ENCODE data around the gene DDX10.

Gene DDX10

DNA sequence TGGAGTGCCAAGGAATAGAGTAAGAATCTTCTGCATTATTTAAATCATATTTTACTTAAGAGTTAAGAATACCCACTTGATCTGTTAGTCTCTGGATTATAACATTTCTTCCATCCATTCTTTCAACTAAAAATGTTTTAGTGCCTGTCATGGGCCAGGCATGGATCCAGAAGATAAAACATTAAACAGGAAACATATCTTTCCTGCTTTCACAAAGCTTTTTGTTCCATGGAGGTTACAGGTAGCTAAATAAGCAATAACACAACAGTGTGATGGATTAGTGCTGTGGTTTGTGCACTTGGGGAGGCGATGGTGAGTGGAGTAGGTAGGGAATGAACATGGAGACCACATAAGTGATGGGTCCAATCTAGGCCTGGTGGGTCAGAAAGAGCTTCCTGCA, 258.5 kb downstream of the DDX10 start:
- no peaks in the 10 kb centered on the region for H3K27me3 Mint-ChIP-seq
- no peak for DNase-seq
- no peak for ATAC-seq
- H3K4me3 Mint-ChIP-seq, result no peak overlapping the region
- no peaks in the 10 kb centered on the region for H3K9me3 Mint-ChIP-seq
- H3K27ac Mint-ChIP-seq, result no peak overlapping the region
- no peaks in the 10 kb centered on the region for H3K4me1 Mint-ChIP-seq

DNA sequence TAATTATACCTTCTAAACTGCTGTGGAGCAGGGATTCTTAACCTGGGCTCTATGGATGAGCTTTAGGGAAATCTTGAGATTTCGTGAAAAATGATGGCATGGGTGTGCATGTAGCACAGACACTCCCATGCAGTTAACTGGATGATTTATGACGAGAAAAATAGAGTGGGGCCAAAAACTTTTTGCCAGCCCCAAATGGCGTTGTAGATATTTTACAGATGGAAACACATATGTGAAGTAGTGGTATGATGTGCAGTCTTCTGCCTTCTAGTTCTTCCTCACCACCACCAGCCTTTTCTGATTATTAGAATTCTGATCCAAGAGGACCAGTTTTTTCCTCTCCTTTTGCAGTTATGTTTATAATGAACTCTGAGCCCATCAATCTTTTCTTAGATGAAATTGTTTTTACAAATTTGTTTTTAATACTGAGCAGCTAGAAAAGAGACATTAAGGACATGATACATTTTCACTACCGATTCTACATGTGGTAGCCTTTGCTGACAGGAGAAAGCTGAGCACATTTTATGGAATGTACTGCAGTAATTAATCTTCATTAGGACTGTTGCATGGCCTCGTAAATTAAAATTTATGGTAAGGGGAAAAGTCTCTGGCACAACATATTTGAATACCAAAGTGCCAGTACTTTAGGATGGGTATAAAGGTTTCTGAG, 261.4 kb downstream of the DDX10 start:
- no peak overlapping the region for H3K27ac Mint-ChIP-seq
- no peak for ATAC-seq
- no peaks in the 10 kb centered on the region for H3K9me3 Mint-ChIP-seq
- H3K27me3 Mint-ChIP-seq, result no peaks in the 10 kb centered on the region
- DNase-seq, result no peak
- no peaks in the 10 kb centered on the region for H3K4me1 Mint-ChIP-seq
- H3K4me3 Mint-ChIP-seq, result no peak overlapping the region

DNA sequence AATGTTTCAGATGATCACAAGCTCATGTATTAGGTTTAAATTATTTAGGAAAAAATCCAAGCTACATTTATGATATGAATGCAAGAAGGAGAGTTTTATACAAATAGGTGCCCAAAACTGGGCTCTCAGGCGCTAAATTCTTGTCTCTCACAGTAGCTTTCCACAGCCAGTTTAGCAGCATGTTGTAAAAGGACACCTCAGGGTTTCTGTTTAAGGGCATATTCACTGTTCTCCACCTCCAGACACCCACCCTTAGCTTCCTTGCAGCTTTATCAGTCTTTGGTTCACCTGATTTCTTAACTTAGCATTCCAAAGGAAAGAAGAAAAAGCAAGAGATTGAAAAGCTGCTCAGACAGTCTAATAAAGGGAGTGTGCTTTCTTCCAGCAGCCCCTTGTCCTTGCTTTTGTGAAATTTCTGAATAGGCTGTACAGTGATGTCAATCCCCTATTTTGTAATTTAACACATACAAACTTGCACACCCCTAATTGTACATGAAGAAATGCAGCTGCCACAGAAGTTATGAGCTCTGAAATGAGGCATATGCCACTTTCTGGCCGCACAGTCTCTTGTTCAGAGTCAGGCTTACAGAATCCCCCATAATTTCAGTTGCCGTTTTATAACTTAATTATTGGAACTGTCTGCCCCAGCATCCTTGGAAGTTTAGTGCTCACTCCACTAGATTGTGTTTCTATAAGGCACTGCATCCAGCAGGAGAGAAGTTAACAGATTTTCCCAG, 262.1 kb downstream of the DDX10 start:
- ATAC-seq (no peak), DNase-seq (no peak)
- Mint-ChIP-seq H3K27me3 (no peaks in the 10 kb centered on the region), H3K4me3 (no peak overlapping the region), H3K27ac (no peak overlapping the region), H3K4me1 (no peaks in the 10 kb centered on the region), H3K9me3 (no peaks in the 10 kb centered on the region)

DNA sequence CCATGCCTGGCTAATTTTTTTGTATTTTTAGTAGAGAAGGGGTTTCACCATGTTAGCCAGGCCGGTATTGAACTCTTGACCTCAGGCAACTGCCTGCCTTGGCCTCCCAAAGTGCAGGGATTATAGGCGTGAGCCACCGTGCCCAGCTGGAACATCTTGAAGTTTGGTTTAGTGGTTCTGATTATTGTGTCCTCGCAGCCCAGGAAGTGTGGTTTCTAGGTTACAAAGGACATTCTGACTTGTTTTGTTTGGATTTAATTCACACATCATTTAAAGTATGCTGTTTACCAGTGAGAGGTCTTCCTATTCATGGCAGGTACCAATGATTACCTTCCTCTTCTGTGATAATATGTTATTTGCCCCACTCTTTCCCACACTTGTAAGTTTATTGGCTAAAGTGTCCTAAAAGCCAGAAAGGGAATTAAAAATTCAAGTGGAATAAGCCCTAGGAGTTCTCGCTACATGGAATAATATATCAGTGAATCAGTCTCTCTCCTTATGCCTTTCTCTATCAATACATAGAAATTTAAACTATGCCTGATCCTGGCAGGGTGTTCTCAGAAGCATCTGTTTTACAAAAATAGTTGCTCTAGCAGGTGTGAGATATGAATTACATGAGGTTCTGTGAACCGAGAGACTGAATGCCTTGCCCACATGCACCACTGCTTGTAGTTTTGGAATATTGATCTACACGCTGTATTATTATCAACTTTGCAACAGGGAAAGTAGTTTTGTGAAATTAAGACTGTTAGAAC, 263.1 kb downstream of the DDX10 start:
- ATAC-seq, result no peak
- Mint-ChIP-seq H3K27ac (peak overlapping the region in 1 of 2 donors; percentile 59), H3K4me3 (no peak overlapping the region), H3K4me1 (no peaks in the 10 kb centered on the region), H3K9me3 (no peaks in the 10 kb centered on the region), H3K27me3 (no peaks in the 10 kb centered on the region)
- no peak for DNase-seq

DNA sequence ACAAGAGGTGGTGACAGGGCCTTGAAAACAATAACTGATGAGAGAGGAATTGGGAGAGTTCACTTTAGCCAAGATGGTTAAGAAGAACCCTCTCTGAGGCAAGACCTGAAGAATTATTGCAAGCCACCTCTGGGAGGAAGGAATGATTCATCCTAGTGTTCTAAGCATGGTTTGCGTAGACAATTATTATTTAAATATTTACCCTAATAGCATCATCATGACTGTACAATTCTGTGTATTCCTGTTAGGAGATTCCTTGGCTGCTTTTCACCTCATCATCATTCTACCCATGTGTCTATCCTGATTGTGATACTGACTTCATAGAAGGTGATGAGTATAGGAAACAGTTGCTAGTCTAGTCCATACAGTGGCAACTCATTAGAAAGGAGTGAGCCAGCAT, 264.4 kb downstream of the DDX10 start:
- ATAC-seq, result no peak
- DNase-seq, result no peak
- no peaks in the 10 kb centered on the region for H3K27me3 Mint-ChIP-seq
- H3K4me3 Mint-ChIP-seq, result no peak overlapping the region
- no peak overlapping the region for H3K27ac Mint-ChIP-seq
- H3K9me3 Mint-ChIP-seq, result no peaks in the 10 kb centered on the region
- no peaks in the 10 kb centered on the region for H3K4me1 Mint-ChIP-seq

DNA sequence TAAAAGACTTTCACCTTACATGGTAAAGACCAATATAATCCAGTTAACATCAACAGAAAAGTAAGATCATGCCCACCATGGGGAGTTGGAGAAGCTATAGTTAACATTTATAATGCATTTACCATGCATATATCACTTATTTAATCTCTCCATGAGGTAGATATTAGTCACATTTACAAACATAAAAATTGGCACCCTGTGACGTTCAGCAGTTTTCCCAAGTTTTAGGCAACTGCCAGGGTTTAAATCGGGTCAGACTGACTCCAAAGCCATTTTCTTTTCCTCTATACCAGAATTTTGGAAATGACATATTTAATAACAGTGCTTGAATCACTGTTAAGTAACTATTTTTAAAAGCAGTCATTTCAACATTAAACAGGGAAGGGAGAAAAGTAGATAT, 266.3 kb downstream of the DDX10 start:
- Mint-ChIP-seq H3K4me3 (no peak overlapping the region), H3K27me3 (no peaks in the 10 kb centered on the region), H3K9me3 (no peaks in the 10 kb centered on the region), H3K4me1 (no peaks in the 10 kb centered on the region), H3K27ac (no peak overlapping the region)
- DNase-seq (no peak), ATAC-seq (no peak)

DNA sequence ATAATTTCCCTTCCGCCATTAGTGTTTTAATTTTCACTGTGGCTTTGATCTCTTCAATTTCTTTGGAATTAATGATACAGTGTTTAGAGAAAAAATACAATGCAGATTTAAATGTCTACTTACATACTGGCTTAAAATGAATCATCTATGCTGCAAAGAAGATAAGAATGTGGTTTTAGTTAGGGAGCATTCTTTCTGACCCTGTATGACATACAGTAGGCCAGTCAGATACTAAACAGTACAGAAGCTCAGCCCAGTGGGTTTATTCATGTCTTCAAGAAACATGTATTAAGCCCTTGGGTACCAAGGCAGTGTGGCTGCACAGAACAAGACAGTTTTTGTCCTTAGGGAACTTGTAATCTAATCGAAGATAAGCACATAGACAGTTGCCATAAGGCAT, 268.8 kb downstream of the DDX10 start:
- DNase-seq (no peak), ATAC-seq (no peak)
- no peak overlapping the region for H3K4me3 Mint-ChIP-seq
- no peaks in the 10 kb centered on the region for H3K4me1 Mint-ChIP-seq
- H3K9me3 Mint-ChIP-seq, result no peaks in the 10 kb centered on the region
- H3K27me3 Mint-ChIP-seq, result no peaks in the 10 kb centered on the region
- H3K27ac Mint-ChIP-seq, result no peak overlapping the region

DNA sequence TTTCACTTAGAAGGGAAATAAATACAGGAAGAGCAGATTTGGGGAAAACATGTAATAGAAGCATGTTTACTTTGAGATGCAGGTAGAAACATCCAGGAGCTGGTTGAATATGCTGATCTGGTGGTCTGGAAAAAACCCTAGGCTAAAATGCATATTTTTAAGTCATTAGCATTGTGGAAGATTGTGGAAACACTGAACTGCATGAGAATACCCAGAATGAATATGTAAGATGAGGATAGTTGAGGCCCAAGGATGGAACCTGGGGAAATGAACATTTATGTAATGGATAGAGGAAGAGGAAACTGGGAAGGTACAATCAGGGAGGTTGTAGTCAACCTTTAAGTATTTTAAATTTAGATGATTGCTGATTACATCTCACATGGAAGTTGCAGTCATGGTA, 269.4 kb downstream of the DDX10 start:
- DNase-seq, result no peak
- Mint-ChIP-seq H3K9me3 (no peaks in the 10 kb centered on the region), H3K4me3 (no peak overlapping the region), H3K27me3 (no peaks in the 10 kb centered on the region), H3K27ac (no peak overlapping the region), H3K4me1 (no peaks in the 10 kb centered on the region)
- ATAC-seq, result no peak

DNA sequence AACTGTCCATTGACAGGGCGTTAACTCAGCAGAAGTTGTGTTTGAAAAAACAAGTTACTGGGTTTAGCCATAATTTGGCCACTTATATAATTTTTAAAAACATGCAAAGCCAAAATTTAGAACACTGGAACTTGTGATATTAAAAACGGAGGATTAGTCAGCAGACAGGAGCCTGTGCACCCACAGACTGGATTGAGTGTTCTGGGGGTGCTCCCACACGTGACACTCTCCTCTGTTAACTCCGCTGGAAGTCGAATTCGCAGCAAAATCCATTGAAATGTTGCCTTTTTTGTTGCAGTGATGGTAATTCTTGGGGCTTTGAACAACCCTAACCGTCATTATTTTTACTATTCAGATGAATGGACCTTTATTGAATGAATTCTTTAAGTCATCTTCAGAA, 269.8 kb downstream of the DDX10 start:
- Mint-ChIP-seq H3K9me3 (no peaks in the 10 kb centered on the region), H3K4me1 (no peaks in the 10 kb centered on the region), H3K4me3 (no peak overlapping the region), H3K27me3 (no peaks in the 10 kb centered on the region), H3K27ac (no peak overlapping the region)
- no peak for ATAC-seq
- no peak for DNase-seq

DNA sequence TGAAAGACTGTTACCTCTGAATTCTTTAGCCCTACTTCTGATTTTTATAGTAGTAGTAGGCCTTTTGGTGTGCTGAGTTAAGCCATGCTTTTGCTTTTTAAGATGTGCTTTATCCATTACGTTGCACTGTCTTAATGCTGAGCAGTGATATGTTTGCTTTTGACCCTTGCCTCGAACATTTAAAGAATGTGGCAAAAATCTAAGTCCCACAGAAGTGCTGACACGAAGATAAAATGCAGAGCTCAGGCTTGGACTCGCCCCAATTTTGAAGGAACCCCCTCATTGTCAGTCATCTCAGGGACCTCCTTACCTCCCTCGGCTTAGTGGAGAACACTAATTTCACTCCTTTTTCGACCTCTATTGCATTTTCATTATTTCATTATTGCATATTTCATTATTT, 272.9 kb downstream of the DDX10 start:
- DNase-seq (no peak), ATAC-seq (no peak)
- no peaks in the 10 kb centered on the region for H3K27me3 Mint-ChIP-seq
- H3K4me3 Mint-ChIP-seq, result no peak overlapping the region
- H3K27ac Mint-ChIP-seq, result no peak overlapping the region
- no peaks in the 10 kb centered on the region for H3K9me3 Mint-ChIP-seq
- no peaks in the 10 kb centered on the region for H3K4me1 Mint-ChIP-seq

DNA sequence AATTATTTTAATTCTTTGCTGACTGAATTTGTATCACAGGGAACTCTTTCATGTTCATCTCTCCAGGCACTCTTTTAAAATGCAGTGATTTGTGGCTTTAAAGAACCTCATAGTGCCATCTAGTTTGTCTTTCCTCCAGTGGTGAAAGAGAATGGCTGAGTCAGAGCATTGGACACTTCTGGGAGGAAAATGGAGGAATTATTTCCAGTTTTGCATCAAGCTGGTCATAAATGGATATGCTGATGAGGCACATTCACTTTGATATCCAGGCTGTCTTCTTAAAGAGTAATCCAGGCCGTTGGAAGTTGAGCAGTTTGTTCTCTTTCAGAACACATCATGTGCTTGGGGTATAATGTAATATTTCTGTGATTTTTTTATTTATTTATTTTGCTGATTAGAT, 273.7 kb downstream of the DDX10 start:
- Mint-ChIP-seq H3K9me3 (no peaks in the 10 kb centered on the region), H3K4me3 (no peak overlapping the region), H3K27ac (no peak overlapping the region), H3K4me1 (no peaks in the 10 kb centered on the region), H3K27me3 (no peaks in the 10 kb centered on the region)
- ATAC-seq, result no peak
- no peak for DNase-seq

DNA sequence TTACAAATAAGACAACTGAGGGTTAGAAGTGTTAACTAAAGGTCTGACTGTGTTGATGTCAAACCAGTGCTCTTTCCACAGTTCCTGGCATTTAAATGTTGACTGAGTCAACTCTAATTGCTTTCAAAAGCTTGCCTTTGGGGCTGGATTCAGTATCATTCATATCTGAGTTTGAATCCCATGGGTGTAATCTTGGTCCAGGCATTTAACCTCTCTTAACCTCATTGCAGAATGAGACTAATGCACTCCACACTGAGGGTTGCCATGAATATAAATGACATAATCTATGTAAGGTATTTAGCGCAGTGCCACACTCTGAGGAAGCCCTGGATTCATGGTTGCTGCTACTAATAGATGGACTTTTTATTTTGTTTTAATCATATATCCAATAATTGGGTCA, 274.3 kb downstream of the DDX10 start:
- H3K27me3 Mint-ChIP-seq, result no peaks in the 10 kb centered on the region
- ATAC-seq, result no peak
- H3K27ac Mint-ChIP-seq, result peak overlapping the region in 1 of 2 donors; percentile 75
- H3K4me1 Mint-ChIP-seq, result no peaks in the 10 kb centered on the region
- H3K4me3 Mint-ChIP-seq, result no peak overlapping the region
- no peak for DNase-seq
- H3K9me3 Mint-ChIP-seq, result no peaks in the 10 kb centered on the region

DNA sequence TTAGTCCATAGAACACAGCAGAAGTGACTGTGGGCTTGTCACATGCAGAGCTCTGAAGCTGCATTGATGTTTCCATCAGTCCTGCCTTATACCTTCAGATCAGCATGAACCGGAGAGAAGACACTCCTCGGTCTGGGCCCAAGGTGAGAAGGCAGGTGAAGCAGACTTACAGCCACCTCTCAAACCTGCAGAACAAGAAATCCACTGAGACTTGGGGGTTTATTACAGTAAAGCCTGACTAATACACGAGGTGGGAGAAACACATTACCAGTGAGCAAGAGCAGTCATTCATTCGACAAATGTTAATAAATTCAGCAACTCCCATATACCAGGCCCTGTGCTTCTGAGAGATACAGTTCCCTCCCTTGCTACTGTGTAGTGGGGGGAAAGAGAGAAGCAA, 279.0 kb downstream of the DDX10 start:
- no peak for ATAC-seq
- Mint-ChIP-seq H3K27me3 (no peaks in the 10 kb centered on the region), H3K4me3 (no peak overlapping the region), H3K4me1 (no peaks in the 10 kb centered on the region), H3K9me3 (peaks cover 8 to 11% of the 10 kb centered on the region in 2 donors), H3K27ac (no peak overlapping the region)
- DNase-seq, result no peak

DNA sequence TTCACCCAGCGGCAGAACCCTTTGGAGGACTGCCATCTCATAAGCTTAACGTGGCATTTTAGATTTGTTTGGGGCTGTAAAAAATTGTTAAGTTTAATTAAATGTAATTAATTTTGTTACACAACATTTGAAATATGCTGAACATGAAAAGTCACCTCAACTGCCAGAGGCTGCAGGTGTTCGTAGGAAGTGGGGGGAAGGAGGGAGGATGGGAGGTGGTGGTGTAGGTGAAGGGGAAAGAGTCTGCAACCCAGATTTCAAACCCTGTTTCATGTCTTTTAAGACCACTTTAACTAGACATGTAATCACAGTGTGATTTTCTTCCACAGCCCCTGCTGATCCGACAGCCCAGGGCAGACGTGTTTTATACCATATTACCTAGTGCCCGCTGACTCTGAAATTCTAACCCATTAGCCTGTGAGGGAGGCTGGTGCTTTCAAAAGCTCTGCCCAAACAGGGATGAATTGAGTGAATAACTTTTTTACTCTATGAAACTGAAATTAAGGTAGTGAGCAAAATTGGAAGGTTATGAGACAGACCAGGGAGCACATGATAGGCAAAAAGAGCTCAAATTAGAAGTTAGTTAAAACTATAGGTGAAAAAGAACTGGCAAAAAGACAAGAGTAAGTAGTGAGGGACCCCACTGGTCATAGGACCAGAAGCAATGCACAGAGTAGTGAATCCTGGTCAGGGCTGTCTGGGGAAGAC, 279.8 kb downstream of the DDX10 start:
- no peaks in the 10 kb centered on the region for H3K27me3 Mint-ChIP-seq

DNA sequence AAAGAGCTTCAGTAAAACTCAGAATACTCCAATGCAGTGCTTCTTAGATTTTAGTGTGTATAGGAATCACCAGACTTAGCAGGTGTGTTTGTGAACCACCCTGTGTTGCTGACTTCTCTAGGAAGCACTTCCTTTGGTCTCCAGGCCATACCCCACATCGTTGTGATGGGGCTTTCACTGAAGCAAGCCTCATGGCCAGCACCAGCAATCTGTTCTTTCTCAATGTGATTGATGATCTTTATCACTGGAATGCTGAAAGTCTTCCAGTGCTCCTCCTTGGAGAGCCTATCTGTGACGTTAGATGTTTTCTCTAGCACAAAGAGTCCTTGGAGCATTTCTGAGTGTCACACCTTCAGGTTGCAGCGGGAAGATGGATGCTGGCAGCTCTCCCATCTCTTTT, 280.5 kb downstream of the DDX10 start:
- H3K4me1 Mint-ChIP-seq, result no peaks in the 10 kb centered on the region
- no peak overlapping the region for H3K27ac Mint-ChIP-seq
- no peaks in the 10 kb centered on the region for H3K27me3 Mint-ChIP-seq
- peaks cover 8 to 17% of the 10 kb centered on the region in 2 donors for H3K9me3 Mint-ChIP-seq
- DNase-seq (no peak), ATAC-seq (no peak)
- H3K4me3 Mint-ChIP-seq, result no peak overlapping the region

More for the DNA sequence above, 279.8 kb downstream of the DDX10 start:
- peaks cover 8 to 14% of the 10 kb centered on the region in 2 donors for H3K9me3 Mint-ChIP-seq
- H3K4me1 Mint-ChIP-seq, result no peaks in the 10 kb centered on the region
- H3K27ac Mint-ChIP-seq, result peak overlapping the region in 1 of 2 donors; percentile 42
- no peak for ATAC-seq
- no peak for DNase-seq
- H3K4me3 Mint-ChIP-seq, result no peak overlapping the region

All from stimulated activated naive CD8-positive, alpha-beta T cell treated with anti-CD3 and anti-CD28 coated beads, Interleukin-15, amount 100 ng/mL, for 72 hours (primary cell).